ENCODE measurements around the gene TAS2R20.

Gene TAS2R20

GRCh38 chr12:10966314-10966713 lies 31.8 kb downstream of the TAS2R20 start:
- H3K4me3 ChIP-seq (ENCODE audit: low read length), result no peak overlapping the region
- DNase-seq (ENCODE audit: low read depth, low spot score), result no peak

- H3K4me3 ChIP-seq (ENCODE audit: low read length), result no peak overlapping the region
- DNase-seq (ENCODE audit: low read depth, low spot score), result no peak
Observed at GRCh38 chr12:10965476-10965875, 32.6 kb downstream of the TAS2R20 start.

DNA sequence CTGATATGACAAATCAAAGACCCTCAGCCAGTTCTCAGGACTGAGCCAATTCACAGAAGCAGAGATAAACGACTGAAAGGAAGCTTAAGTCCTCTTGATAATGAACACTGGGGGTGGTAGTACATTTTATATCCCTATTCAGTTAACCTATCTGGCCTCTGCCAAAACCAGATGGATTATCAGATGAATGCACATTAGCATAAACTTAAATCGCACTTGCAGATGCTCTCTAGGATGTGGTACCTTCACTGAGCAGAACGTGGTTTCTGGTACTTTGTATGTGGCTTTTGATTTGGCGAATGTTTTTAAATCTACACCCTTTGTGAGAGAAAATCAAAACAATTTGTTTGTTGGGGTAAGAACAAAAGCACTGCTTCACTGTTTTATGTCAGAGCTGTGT lies 37.9 kb downstream of the TAS2R20 start:
- peak; percentile 92 for DNase-seq (ENCODE audit: low read depth, low spot score)
- no peak overlapping the region for H3K4me3 ChIP-seq (ENCODE audit: low read length)

GRCh38 chr12:10959804-10960203 lies 38.3 kb downstream of the TAS2R20 start:
- DNase-seq (ENCODE audit: low read depth, low spot score), result no peak
- H3K4me3 ChIP-seq (ENCODE audit: low read length), result no peak overlapping the region

DNA sequence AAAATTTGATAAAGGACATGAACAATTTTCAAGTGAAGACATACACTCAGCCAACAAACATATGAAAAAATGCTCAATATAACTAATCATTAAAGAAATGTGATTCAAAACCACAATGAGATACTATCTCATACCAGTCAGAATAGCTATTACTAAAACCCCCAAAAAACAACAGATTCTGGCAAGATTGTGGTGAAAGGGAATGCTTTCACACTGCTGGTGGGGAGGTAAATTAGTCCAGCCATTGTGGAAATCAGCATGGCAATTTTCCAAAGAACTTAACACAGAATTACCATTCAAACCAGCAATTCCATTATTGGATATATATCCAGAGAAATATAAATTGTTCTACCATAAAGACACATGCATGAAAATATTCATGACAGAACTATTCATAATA lies 40.4 kb downstream of the TAS2R20 start:
- no peak overlapping the region for H3K4me3 ChIP-seq (ENCODE audit: low read length)
- no peak for DNase-seq (ENCODE audit: low read depth, low spot score)

DNA sequence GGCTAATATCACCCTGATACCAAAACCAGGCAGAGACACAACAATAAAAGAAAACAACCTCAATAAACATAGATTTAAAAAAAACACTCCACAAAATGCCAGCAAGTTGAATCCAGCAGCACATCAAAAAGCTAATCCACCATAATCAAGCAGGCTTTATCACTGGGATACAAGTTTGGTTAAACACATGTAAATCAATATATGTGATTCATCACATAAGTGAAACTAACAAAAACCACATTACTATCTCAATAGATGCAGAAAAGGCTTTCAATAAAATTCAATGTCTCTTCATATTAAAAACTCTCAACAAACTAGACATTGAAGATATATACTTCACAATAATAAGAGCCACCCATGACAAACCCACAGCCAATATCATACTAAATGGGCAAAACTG lies 42.0 kb downstream of the TAS2R20 start:
- DNase-seq (ENCODE audit: low read depth, low spot score), result no peak
- no peak overlapping the region for H3K4me3 ChIP-seq (ENCODE audit: low read length)

DNA sequence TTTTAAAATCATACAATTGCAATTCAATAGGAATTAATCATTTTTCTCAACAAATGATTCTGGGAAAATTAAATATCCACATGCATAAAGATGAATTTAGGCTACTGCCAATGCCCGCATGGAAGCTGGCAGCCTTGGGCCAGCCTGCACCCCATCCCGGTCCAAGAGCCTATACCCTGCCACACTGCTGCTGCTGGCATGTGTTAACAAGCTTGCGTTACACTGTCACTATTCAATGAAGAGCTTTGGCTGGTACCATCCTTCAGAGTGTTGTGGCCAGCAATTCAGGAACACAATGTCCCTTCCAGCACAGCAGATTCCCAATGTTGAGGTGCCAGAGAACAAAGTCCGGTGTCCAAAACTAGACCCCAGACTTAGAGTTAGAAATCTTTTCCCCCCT lies 45.5 kb downstream of the TAS2R20 start:
- H3K4me3 ChIP-seq (ENCODE audit: low read length), result no peak overlapping the region
- no peak for DNase-seq (ENCODE audit: low read depth, low spot score)
